GM21576 (cell line): ENCODE measurements around the gene FBXO2.
"Not testable (repeated sequence)": the region's sequence is repeated elsewhere in the genome, so short reads cannot be mapped to it uniquely, and the experiment has no call there.

Source experiments
- ATAC-seq: cut with Tn5 transposase; IDR thresholded peaks from one replicate; pipeline ENCODE4 v1.9.1; 2021; ENCODE audit warnings: mild to moderate bottlenecking, moderate library complexity; ENCODE audit not compliant: unreplicated experiment

Gene FBXO2

DNA sequence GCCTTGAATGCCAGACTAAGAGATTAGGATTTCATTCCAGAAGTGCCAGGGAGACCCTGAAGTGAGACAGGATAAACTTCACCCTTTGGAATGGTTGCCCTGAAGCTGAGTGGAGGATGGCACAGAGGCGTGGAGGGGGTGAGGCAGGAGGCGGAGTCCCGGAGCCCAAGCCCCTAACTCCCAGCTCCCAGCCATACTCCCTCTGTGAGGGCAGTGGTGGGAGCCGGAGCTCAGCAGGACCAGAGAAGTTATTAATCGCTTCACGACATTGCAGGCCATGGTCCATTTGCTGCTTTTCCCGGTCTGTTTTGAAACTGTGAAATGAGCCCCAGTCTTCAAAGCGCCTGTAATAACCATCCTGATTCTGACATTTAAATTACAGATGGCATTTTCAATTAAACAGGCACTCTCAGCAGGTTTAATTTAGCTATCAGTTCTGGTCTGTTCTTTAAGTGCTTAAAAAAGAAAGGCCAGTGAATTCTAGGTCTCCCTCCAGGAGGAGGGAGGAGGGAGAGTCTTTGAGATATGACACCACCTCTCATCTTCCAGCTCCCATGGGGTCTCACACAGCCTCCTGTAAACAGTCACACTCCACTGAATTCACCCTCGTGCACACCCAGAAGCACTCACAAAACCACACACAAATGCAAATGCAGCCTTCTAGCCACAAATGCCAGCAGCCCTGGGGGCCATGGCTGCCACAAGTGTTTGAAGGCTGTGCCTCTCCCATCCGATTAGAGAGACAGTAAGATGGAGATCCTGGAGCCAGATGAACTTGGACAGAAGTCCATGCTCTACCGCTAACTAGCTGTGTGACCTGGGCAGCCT is 19.6 kb downstream of the FBXO2 start:
- no peak for ATAC-seq

- no peak for ATAC-seq
Measured at GRCh38 chr1:11629184-11630016, 24.8 kb downstream of the FBXO2 start.

- no peak for ATAC-seq
Measured at GRCh38 chr1:11628767-11629166, 25.5 kb downstream of the FBXO2 start.

GRCh38 chr1:11626551-11626950 is 27.7 kb downstream of the FBXO2 start:
- no peak for ATAC-seq

- no peak for ATAC-seq
Measured at GRCh38 chr1:11623702-11624101, 30.5 kb downstream of the FBXO2 start.

- no peak for ATAC-seq
Measured at GRCh38 chr1:11622398-11622797, 31.8 kb downstream of the FBXO2 start.

- no peak for ATAC-seq
Measured at GRCh38 chr1:11620924-11621323, 33.3 kb downstream of the FBXO2 start.

DNA sequence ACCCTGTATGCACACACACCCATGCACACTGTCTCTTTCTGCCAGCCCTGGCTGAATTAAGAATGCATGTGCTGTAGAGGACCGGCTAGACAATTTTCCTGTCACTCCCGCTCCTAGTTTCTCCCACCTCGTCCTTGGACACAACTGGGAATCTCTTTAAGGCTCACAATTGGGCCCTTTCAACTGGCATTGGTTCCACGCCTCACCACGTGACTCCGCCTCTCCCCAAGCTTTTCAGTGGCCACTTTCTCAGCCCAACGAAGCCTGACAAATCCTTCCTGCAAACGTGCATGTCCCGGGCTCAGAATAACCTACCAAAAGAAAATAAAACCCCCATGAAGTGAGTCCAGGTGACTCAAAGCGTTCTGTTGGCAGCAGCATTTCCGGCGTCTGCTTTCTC is 33.8 kb downstream of the FBXO2 start:
- no peak for ATAC-seq

DNA sequence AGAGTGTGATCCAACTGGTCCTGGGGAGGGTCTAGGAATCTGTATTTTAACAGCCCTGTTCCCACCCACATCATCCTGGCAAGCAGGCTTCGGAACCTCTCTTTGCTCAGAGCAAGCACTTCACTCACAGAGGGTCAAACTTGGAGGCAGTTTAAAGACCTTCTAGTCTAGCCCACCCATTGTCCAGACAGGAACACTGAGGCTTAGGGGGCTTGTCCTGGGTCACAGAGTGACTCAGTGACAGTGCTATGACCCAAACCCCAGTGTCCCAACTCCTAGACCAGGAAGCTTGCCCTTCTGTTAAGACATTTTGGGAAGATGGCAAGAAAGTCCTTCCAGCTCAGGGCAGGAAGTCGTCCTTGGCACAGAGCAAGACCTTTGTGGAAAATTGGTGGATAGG is 36.5 kb downstream of the FBXO2 start:
- no peak for ATAC-seq

- ATAC-seq = no peak
Measured at GRCh38 chr1:11617314-11617713, 36.9 kb downstream of the FBXO2 start.

GRCh38 chr1:11616766-11617165 is 37.5 kb downstream of the FBXO2 start:
- no peak for ATAC-seq

- no peak for ATAC-seq
Measured at GRCh38 chr1:11615090-11615489, 39.1 kb downstream of the FBXO2 start.

- no peak for ATAC-seq
Measured at GRCh38 chr1:11613347-11613746, 40.9 kb downstream of the FBXO2 start.

- ATAC-seq = no peak
Measured at GRCh38 chr1:11611638-11612327, 42.4 kb downstream of the FBXO2 start.

GRCh38 chr1:11610629-11611180 is 43.5 kb downstream of the FBXO2 start:
- ATAC-seq = no peak

GRCh38 chr1:11609378-11609777 is 44.9 kb downstream of the FBXO2 start:
- ATAC-seq = not testable (repeated sequence)

GRCh38 chr1:11608596-11609130 is 45.6 kb downstream of the FBXO2 start:
- not testable (repeated sequence) for ATAC-seq

DNA sequence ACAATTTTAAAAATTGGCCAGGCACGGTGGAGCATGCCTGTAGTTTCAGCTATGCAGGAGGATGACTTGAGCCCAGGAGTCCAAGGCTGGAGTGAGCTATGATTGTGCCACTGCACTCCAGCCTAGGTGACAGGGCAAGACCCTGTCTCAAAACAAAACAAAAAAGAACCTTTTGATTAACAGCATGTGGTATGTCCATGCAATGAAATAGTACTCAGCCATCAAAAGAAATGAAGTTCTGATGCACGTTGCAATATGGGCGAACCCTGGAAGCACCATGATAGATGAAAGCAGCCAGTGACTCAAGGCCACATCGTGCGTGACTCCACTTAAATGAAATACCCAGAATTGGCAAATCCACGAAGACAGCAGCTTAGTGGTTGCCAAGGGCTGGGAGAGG is 47.5 kb downstream of the FBXO2 start:
- no peak for ATAC-seq

GRCh38 chr1:11602981-11603380 is 51.2 kb downstream of the FBXO2 start:
- ATAC-seq = no peak

DNA sequence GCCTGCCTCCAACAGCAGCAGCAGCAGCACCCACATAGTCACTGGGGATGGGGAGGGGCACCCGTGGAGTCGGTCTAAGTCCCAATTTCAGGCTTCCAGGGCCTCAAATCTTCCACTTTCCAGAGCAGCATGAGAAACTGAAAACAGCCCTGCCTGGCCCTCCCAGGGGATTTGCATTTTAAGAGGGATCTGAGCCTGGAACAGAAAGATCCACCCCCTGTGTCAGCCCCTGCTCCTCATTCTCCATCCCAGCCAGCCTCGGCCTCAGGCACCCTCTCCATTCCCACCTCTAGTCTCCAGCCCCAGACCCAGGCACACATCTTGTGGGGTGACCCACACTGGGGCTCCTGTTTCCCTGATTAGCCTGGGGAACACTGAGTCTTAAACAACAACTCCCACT is 51.8 kb downstream of the FBXO2 start:
- ATAC-seq = no peak

GRCh38 chr1:11600836-11601235 is 53.4 kb downstream of the FBXO2 start:
- no peak for ATAC-seq
